Fibroblast of the aortic adventitia (primary cell): ENCODE measurements around the gene TMEM59L. TPM values are rescaled to one million over a fixed set of nuclear protein-coding genes. Genes with fewer than 3 reads are reported as not detected.
A peak's percentile ranks its signal among the peaks of the same experiment; 100 is the strongest.
"Not testable (repeated sequence)": the region's sequence is repeated elsewhere in the genome, so short reads cannot be mapped to it uniquely, and the experiment has no call there.

Experiments
- DNase-seq: peaks from one replicate; pipeline ENCODE4 v3.0.0-alpha.2; 2010; ENCODE audit warnings: low read depth
- H3K4me3 ChIP-seq: 2 replicates; pipeline ENCODE4 v1.5.1; 2011; ENCODE audit warnings: low read depth, mild to moderate bottlenecking, control low read depth, low read length, moderate library complexity
- CTCF ChIP-seq: IDR thresholded peaks from 2 replicates; pipeline ENCODE4 v1.5.1; 2011; ENCODE audit warnings: mild to moderate bottlenecking, low read length, control low read depth, inconsistent platforms; ENCODE audit not compliant: insufficient read depth
- total RNA-seq: library from RNA; depleted of rRNA; stranded (reverse); fragments of >200 nt; gene quantifications from 2 replicates; pipeline ENCODE4 v1.2.3, GENCODE V29; 2012; ENCODE audit warnings: low replicate concordance

The TMEM59L gene
- total RNA-seq, 1 donor, result 2.2 TPM

- TF ChIP-seq CTCF, result peak; percentile 67
- peak overlapping the region; percentile 53 for H3K4me3 ChIP-seq
- peak; percentile 66 for DNase-seq
Observed at GRCh38 chr19:18594096-18594823, 18.4 kb upstream of the TMEM59L start.

GRCh38 chr19:18594824-18595373 is 17.8 kb upstream of the TMEM59L start:
- TF ChIP-seq CTCF, result no peak
- peak overlapping the region; percentile 53 for H3K4me3 ChIP-seq
- DNase-seq, result no peak

GRCh38 chr19:18595475-18595874 is 17.2 kb upstream of the TMEM59L start:
- no peak for DNase-seq
- no peak for TF ChIP-seq CTCF
- no peak overlapping the region for H3K4me3 ChIP-seq

GRCh38 chr19:18596752-18597157 is 15.9 kb upstream of the TMEM59L start:
- no peak overlapping the region for H3K4me3 ChIP-seq
- no peak for DNase-seq
- TF ChIP-seq CTCF, result no peak

- TF ChIP-seq CTCF, result no peak
- DNase-seq, result no peak
Observed at GRCh38 chr19:18597809-18598660, 14.6 kb upstream of the TMEM59L start.

GRCh38 chr19:18599485-18599884 is 13.2 kb upstream of the TMEM59L start:
- H3K4me3 ChIP-seq, result no peak overlapping the region
- DNase-seq, result no peak
- no peak for TF ChIP-seq CTCF

More at GRCh38 chr19:18597809-18598660, 14.6 kb upstream of the TMEM59L start:
- no peak overlapping the region for H3K4me3 ChIP-seq

GRCh38 chr19:18600692-18601397 is 11.8 kb upstream of the TMEM59L start:
- H3K4me3 ChIP-seq, DNase-seq: not testable (repeated sequence)
